Nephron progenitor cell (in vitro differentiated cells): ENCODE results near the gene MCF2.

Experiments used
- DNase-seq: peaks from one replicate; pipeline ENCODE4 v3.0.0; 2021
- H3K27ac Mint-ChIP-seq: 2 replicates; pipeline ENCODE4 v1.8.0; 2021; ENCODE audit warnings: mild to moderate bottlenecking, moderate library complexity, mixed read lengths
- H3K27me3 Mint-ChIP-seq: 2 replicates; pipeline ENCODE4 v1.8.0; 2021; ENCODE audit warnings: mild to moderate bottlenecking, low read depth, mixed read lengths; ENCODE audit not compliant: poor library complexity
- H3K36me3 Mint-ChIP-seq: 2 replicates; pipeline ENCODE4 v1.8.0; 2021; ENCODE audit warnings: low read depth, mixed read lengths
- H3K4me1 Mint-ChIP-seq: 2 replicates; pipeline ENCODE4 v1.8.0; 2021; ENCODE audit warnings: mixed read lengths
- H3K4me3 Mint-ChIP-seq: 2 replicates; pipeline ENCODE4 v1.8.0; 2021; ENCODE audit warnings: mild to moderate bottlenecking, moderate library complexity, mixed read lengths
- H3K9me3 Mint-ChIP-seq: 2 replicates; pipeline ENCODE4 v1.8.0; 2021; ENCODE audit warnings: mild to moderate bottlenecking, moderate library complexity, mixed read lengths
- CTCF ChIP-seq: fragments of 200-600 bp; sonication (generic); IDR thresholded peaks from 2 replicates; pipeline ENCODE4 v1.5.0; 2021; ENCODE audit warnings: antibody characterized with exemption

Gene MCF2

GRCh38 chrX:139559383-139560042 is 148.5 kb downstream of the MCF2 start:
- H3K36me3 Mint-ChIP-seq = no peaks in the 10 kb centered on the region
- H3K9me3 Mint-ChIP-seq = peaks cover 12% of the 10 kb centered on the region
- H3K4me1 Mint-ChIP-seq = no peaks in the 10 kb centered on the region
- TF ChIP-seq CTCF = peak; percentile 52
- H3K27ac Mint-ChIP-seq = no peak overlapping the region
- no peaks in the 10 kb centered on the region for H3K27me3 Mint-ChIP-seq
- no peak overlapping the region for H3K4me3 Mint-ChIP-seq
- peak; percentile 21 for DNase-seq

DNA sequence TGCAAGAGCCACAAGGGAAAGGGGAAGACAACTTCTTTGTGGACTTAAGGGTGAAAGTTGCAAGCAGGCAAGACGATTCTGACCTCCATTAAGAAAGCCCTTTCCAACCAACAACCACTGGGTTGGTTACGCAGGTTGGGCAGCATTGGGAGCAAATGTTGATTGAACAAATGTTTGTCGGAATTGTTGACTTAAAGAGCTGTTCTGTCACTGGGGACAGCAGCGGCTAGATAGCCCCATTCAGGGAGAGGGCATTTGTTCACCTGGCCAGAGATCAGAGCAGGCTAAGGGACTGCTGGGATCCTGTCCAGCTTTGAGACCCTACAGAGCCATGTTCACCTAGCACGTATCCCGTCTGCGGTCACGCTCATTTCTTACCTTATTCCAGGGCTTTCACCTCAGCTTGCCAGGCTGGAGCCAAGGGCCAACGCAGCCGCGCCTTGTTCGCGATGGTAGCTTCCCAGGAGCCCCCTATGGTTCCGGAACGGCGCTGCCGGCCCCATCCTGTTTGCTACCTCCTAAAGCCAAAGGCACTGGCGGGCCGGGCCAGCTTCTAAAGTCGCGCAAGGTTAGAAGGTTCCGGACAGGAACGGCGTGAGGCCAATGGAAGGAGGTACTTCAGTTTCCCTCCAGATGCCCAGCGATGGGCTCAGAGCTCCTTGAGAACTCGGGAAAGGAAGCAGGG is 152.8 kb downstream of the MCF2 start:
- H3K9me3 Mint-ChIP-seq = peaks cover 28% of the 10 kb centered on the region
- no peak for DNase-seq
- H3K27me3 Mint-ChIP-seq = no peaks in the 10 kb centered on the region
- TF ChIP-seq CTCF = no peak
- H3K27ac Mint-ChIP-seq = no peak overlapping the region
- no peaks in the 10 kb centered on the region for H3K36me3 Mint-ChIP-seq
- H3K4me1 Mint-ChIP-seq = no peaks in the 10 kb centered on the region
- no peak overlapping the region for H3K4me3 Mint-ChIP-seq

- Mint-ChIP-seq H3K9me3 (peaks cover 28% of the 10 kb centered on the region), H3K27me3 (no peaks in the 10 kb centered on the region), H3K27ac (no peak overlapping the region), H3K4me3 (no peak overlapping the region), H3K4me1 (no peaks in the 10 kb centered on the region), H3K36me3 (no peaks in the 10 kb centered on the region)
- TF ChIP-seq CTCF = no peak
- no peak for DNase-seq
These were observed 153.6 kb downstream of the MCF2 start for GRCh38 chrX:139554376-139554775.

GRCh38 chrX:139544591-139544990 is 163.4 kb downstream of the MCF2 start:
- TF ChIP-seq CTCF = no peak
- no peaks in the 10 kb centered on the region for H3K36me3 Mint-ChIP-seq
- H3K4me1 Mint-ChIP-seq = no peaks in the 10 kb centered on the region
- H3K27ac Mint-ChIP-seq = no peak overlapping the region
- no peaks in the 10 kb centered on the region for H3K27me3 Mint-ChIP-seq
- no peak for DNase-seq
- H3K4me3 Mint-ChIP-seq = no peak overlapping the region
- H3K9me3 Mint-ChIP-seq = peaks cover 11% of the 10 kb centered on the region

- no peak for TF ChIP-seq CTCF
- no peaks in the 10 kb centered on the region for H3K27me3 Mint-ChIP-seq
- no peak for DNase-seq
- peaks cover 14% of the 10 kb centered on the region for H3K9me3 Mint-ChIP-seq
- no peaks in the 10 kb centered on the region for H3K36me3 Mint-ChIP-seq
- no peak overlapping the region for H3K27ac Mint-ChIP-seq
- no peak overlapping the region for H3K4me3 Mint-ChIP-seq
- no peaks in the 10 kb centered on the region for H3K4me1 Mint-ChIP-seq
These were observed 164.0 kb downstream of the MCF2 start for GRCh38 chrX:139543920-139544319.

GRCh38 chrX:139542652-139543051 is 165.3 kb downstream of the MCF2 start:
- no peak overlapping the region for H3K27ac Mint-ChIP-seq
- no peaks in the 10 kb centered on the region for H3K36me3 Mint-ChIP-seq
- no peaks in the 10 kb centered on the region for H3K4me1 Mint-ChIP-seq
- no peak for TF ChIP-seq CTCF
- peaks cover 19% of the 10 kb centered on the region for H3K9me3 Mint-ChIP-seq
- no peaks in the 10 kb centered on the region for H3K27me3 Mint-ChIP-seq
- no peak for DNase-seq
- H3K4me3 Mint-ChIP-seq = no peak overlapping the region
